Naive thymus-derived CD4-positive, alpha-beta T cell (primary cell): Measurements from ENCODE around the gene SLC39A11. TPM values are rescaled to one million over a fixed set of nuclear protein-coding genes. Genes with fewer than 3 reads are reported as not detected.

Source experiments
- ATAC-seq: fragments of 150-1000 bp; cut with Tn5 transposase; 2 replicates; pipeline ENCODE4 v1.10.0; 2021; ENCODE audit warnings: mild to moderate bottlenecking, moderate library complexity
- CTCF ChIA-PET: fragments of 350-600 bp; sonication (Branson Sonifier 250); formaldehyde crosslinking; loops from one replicate; lab custom pipeline; 2021; ENCODE audit warnings: antibody characterized with exemption; lab: Charles Lee
- POLR2A ChIA-PET: fragments of 350-600 bp; sonication (Branson Sonifier 250); formaldehyde crosslinking; loops from one replicate; lab custom pipeline; 2021; ENCODE audit warnings: antibody characterized with exemption, inconsistent platforms; lab: Charles Lee
- DNase-seq, 9 donors: peaks; one replicate each; pipeline versions ENCODE4 v3.0.0 to v3.0.0-alpha.2; 2020 to 2022; ENCODE audit warnings: mixed read lengths in 1 of 9
- H3K27ac ChIP-seq: one replicate; pipeline ENCODE4 v1.7.0; 2013; ENCODE audit warnings: mild to moderate bottlenecking, low read depth, low read length, moderate library complexity
- H3K27me3 ChIP-seq, 2 donors: one replicate each; pipeline ENCODE4 v1.7.0; 2013; ENCODE audit warnings: low read length in 2 of 2, mild to moderate bottlenecking in 2 of 2, moderate library complexity in 2 of 2; ENCODE audit not compliant: control insufficient read depth in 2 of 2, insufficient read depth in 2 of 2
- H3K36me3 ChIP-seq, 3 experiments: 1 replicate in 2 of 3; 2 replicates in 1 of 3; pipeline ENCODE4 v1.7.0; 2013; ENCODE audit warnings: low read length in 3 of 3, mild to moderate bottlenecking in 3 of 3, moderate library complexity in 1 of 3; ENCODE audit not compliant: insufficient read depth in 3 of 3, control insufficient read depth in 2 of 3
- H3K4me1 ChIP-seq, 2 donors: one replicate each; pipeline ENCODE4 v1.7.0; 2013; ENCODE audit warnings: low read length in 2 of 2, mild to moderate bottlenecking in 2 of 2, moderate library complexity in 1 of 2; ENCODE audit not compliant: control insufficient read depth in 2 of 2, insufficient read depth in 2 of 2
- H3K4me3 ChIP-seq: 2 replicates; pipeline ENCODE4 v1.7.0; 2013; ENCODE audit warnings: mild to moderate bottlenecking, low read length
- H3K9me3 ChIP-seq, 3 experiments: 1 replicate in 2 of 3; 2 replicates in 1 of 3; pipeline ENCODE4 v1.7.0; 2013; ENCODE audit warnings: low read length in 3 of 3; ENCODE audit not compliant: control insufficient read depth in 2 of 3
- H3K27ac Mint-ChIP-seq, 9 donors: one replicate each; pipeline ENCODE4 v1.8.0; 2020 to 2022; ENCODE audit warnings: mixed read lengths in 9 of 9, mild to moderate bottlenecking in 8 of 9, moderate library complexity in 5 of 9, inconsistent platforms in 2 of 9
- H3K27me3 Mint-ChIP-seq, 5 donors: one replicate each; pipeline ENCODE4 v1.8.0; 2021 to 2022; ENCODE audit warnings: mixed read lengths in 5 of 5, mild to moderate bottlenecking in 1 of 5
- H3K36me3 Mint-ChIP-seq, 5 donors: one replicate each; pipeline ENCODE4 v1.8.0; 2020 to 2022; ENCODE audit warnings: mixed read lengths in 5 of 5, mild to moderate bottlenecking in 3 of 5, inconsistent platforms in 1 of 5
- H3K4me1 Mint-ChIP-seq, 7 donors: one replicate each; pipeline ENCODE4 v1.8.0; 2020 to 2022; ENCODE audit warnings: mixed read lengths in 7 of 7, mild to moderate bottlenecking in 3 of 7, inconsistent platforms in 1 of 7
- H3K4me3 Mint-ChIP-seq, 10 donors: one replicate each; pipeline ENCODE4 v1.8.0; 2020 to 2022; ENCODE audit warnings: mild to moderate bottlenecking in 10 of 10, mixed read lengths in 10 of 10, moderate library complexity in 6 of 10, inconsistent platforms in 2 of 10
- H3K9me3 Mint-ChIP-seq, 11 donors: one replicate each; pipeline ENCODE4 v1.8.0; 2020 to 2022; ENCODE audit warnings: mixed read lengths in 11 of 11, mild to moderate bottlenecking in 4 of 11, inconsistent platforms in 1 of 11, moderate library complexity in 1 of 11
- intact Hi-C, 2 donors: fragments of 100-400 bp; cut with micrococcal nuclease; formaldehyde crosslinking; loops; one replicate each; pipeline ENCODE4 v1.15.1; 2023
- polyA plus RNA-seq, 2 donors: library from polyadenylated mRNA; unstranded; fragments of 300-500 nt; fragmentation: Illumina TruSeq; gene quantifications; one replicate each; pipeline ENCODE4 v1.2.3, GENCODE V29; 2021
- total RNA-seq, 6 experiments: library from RNA in 5 of 6; stranded (reverse) in 5 of 6; gene quantifications; 1 replicate in 5 of 6; 2 replicates in 1 of 6; pipeline ENCODE4 v1.2.3 and lab custom pipeline; 2021 to 2026

SLC39A11 gene, protein sequence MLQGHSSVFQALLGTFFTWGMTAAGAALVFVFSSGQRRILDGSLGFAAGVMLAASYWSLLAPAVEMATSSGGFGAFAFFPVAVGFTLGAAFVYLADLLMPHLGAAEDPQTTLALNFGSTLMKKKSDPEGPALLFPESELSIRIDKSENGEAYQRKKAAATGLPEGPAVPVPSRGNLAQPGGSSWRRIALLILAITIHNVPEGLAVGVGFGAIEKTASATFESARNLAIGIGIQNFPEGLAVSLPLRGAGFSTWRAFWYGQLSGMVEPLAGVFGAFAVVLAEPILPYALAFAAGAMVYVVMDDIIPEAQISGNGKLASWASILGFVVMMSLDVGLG
- total RNA-seq (10 to 100 TPM; 16.9 to 36.7 (median 21.6) TPM), polyA plus RNA-seq (10 to 100 TPM in 1 of 2 donors, 1 to 10 TPM in 1; 8.5 to 10.2 TPM), total RNA-seq (lab: John Stamatoyannopoulos, UW) (8.5 reads per million, percentile 33 among the genes with 10 or more reads in this experiment)

DNA sequence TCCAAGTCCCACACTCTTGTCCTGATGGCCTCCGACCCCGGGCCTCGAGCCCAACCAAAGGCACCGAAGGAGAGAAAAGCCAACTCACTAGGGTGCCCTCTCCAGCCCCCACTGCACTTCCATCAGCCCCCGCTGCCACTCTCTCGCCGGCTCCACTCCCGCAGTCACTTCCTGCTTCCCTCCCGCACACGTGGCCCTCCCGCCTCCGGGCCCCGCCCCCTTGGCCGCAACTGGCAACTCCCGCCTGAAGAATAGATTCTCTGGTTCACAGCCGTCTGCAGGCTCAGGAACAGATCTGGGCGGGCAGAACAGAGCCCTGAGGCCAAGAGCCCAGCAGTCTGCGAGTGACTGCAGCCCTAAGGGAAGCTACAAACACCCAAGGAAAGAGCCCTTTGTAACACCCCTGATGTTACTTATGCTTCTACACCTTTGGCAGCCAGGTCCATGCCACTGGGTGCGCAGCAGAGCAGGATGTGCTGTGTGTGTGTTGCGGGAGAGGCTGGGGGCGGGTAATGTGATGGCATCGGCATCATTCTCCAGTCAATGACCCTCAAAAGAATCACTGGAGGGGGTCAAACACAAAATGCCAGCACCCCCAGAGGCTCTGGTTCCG is at the start of gene SLC39A11:
Gene SLC39A11 (minus strand): TSS at position 166 of the 613 bp plus-strand sequence. CDS start 3,924 bp downstream, outside the sequence.
- CTCF ChIA-PET, result interaction anchor here (0.7 to 1.1 kb wide), 2 partner anchors 140 to 367 kb away, joined by 3 to 5 read pairs; no protein-coding TSS in a partner anchor
- no peaks in the 10 kb centered on the region for H3K9me3 Mint-ChIP-seq

DNA sequence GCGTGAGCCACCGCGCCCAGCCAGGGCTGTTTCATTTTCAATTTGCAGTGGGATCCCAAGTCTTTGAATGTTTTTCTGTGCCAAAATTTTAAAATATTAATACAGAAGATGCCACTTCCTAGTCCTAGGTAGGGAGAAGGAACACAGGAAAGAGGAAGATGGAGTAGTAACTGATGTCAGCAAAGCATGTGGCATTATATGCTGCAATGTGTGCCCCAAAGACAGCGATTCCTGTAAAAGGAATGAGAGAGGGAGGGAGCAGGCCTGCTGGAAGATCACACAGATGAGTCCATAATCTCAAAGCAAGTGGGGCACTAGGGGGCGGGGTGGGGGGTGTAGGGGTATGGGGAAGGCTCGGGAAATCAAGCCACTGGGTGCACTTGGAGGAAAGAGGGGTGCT is 48.9 kb upstream of the SLC39A11 start:
- Histone ChIP-seq H3K4me1 (peaks cover 11 to 12% of the 10 kb centered on the region in 2 donors), H3K4me3 (no peak overlapping the region)

More for the DNA sequence above, at the start of gene SLC39A11:
- Mint-ChIP-seq H3K4me3 (peak within 1 kb of the TSS; percentile 90 to 100 (median 96)), H3K36me3 (peaks cover 0 to 16% (median under 1%) of the 10 kb centered on the region in 5 donors), H3K27me3 (peaks cover 0 to 13% (median 0%) of the 10 kb centered on the region in 5 donors), H3K27ac (peak within 1 kb of the TSS; percentile 87 to 99 (median 93)), H3K4me1 (peaks cover 0 to 40% (median 32%) of the 10 kb centered on the region in 7 donors)
- Histone ChIP-seq H3K4me3 (peak within 1 kb of the TSS; percentile 69), H3K27me3 (no peaks in the 10 kb centered on the region), H3K4me1 (peaks cover 7 to 20% of the 10 kb centered on the region in 2 donors), H3K27ac (peak within 1 kb of the TSS; percentile 63), H3K9me3 (no peaks in the 10 kb centered on the region), H3K36me3 (peaks cover 0 to 6% (median 0%) of the 10 kb centered on the region in 3 experiments)
- ATAC-seq (peak; percentile 99), DNase-seq (peak; percentile 77 to 92 (median 85))
- intact Hi-C loops, result loop anchor here (1.0 to 5.0 kb wide), 7 partner anchors 100 to 500 kb away; partner anchors contain the start of genes CDC42EP4 (in 2 of the 2) and COG1 (in 2 of the 2)
- POLR2A ChIA-PET, result interaction anchor here (0.9 to 1.4 kb wide), 2 partner anchors 100 to 366 kb away, joined by 3 read pairs; partner anchors contain the start of gene COG1

GRCh38 chr17:73140566-73140965 is 48.1 kb upstream of the SLC39A11 start:
- ChIA-PET CTCF (no interaction called here), POLR2A (interaction anchor here (0.5 kb wide), 1 partner anchor 9 kb away, joined by 3 read pairs; no protein-coding TSS in a partner anchor)
- Mint-ChIP-seq H3K27ac (peak overlapping the region in 1 of 9 donors; percentile 53), H3K4me1 (peaks cover 14 to 18% (median 16%) of the 10 kb centered on the region in 7 donors), H3K9me3 (peaks cover 0 to 16% (median 7%) of the 10 kb centered on the region in 11 donors), H3K4me3 (no peak overlapping the region), H3K36me3 (peaks cover 0 to 10% (median 2%) of the 10 kb centered on the region in 5 donors), H3K27me3 (peaks cover 0 to 7% (median 0%) of the 10 kb centered on the region in 5 donors)
- Histone ChIP-seq H3K27me3 (no peaks in the 10 kb centered on the region), H3K4me1 (peaks cover 11 to 12% of the 10 kb centered on the region in 2 donors), H3K36me3 (no peaks in the 10 kb centered on the region), H3K9me3 (peaks cover 0 to 8% (median 0%) of the 10 kb centered on the region in 3 experiments), H3K4me3 (no peak overlapping the region), H3K27ac (no peak overlapping the region)
- ATAC-seq (no peak), DNase-seq (no peak)
- intact Hi-C loops, result no loop called here

More for the DNA sequence above, 48.9 kb upstream of the SLC39A11 start:
- H3K9me3 ChIP-seq, result peaks cover 0 to 13% (median 0%) of the 10 kb centered on the region in 3 experiments
- ChIA-PET CTCF (no interaction called here), POLR2A (no interaction called here)
- H3K27ac ChIP-seq, result no peak overlapping the region
- intact Hi-C loops, result no loop called here
- no peaks in the 10 kb centered on the region for H3K27me3 ChIP-seq
- H3K36me3 Mint-ChIP-seq, result peaks cover 0 to 14% (median 4%) of the 10 kb centered on the region in 5 donors
- peaks cover 14 to 18% (median 16%) of the 10 kb centered on the region in 7 donors for H3K4me1 Mint-ChIP-seq
- peak overlapping the region in 1 of 9 donors; percentile 70 for H3K27ac Mint-ChIP-seq
- ATAC-seq (no peak), DNase-seq (no peak)
- peaks cover 0 to 7% (median 0%) of the 10 kb centered on the region in 5 donors for H3K27me3 Mint-ChIP-seq
- no peaks in the 10 kb centered on the region for H3K36me3 ChIP-seq
- H3K9me3 Mint-ChIP-seq, result peaks cover 0 to 25% (median 8%) of the 10 kb centered on the region in 11 donors
- no peak overlapping the region for H3K4me3 Mint-ChIP-seq

- H3K36me3 Mint-ChIP-seq, result peaks cover 0 to 7% (median 0%) of the 10 kb centered on the region in 5 donors
Observed at GRCh38 chr17:73139296-73139695, 46.8 kb upstream of the SLC39A11 start.

GRCh38 chr17:73138541-73139138 is 46.2 kb upstream of the SLC39A11 start:
- Mint-ChIP-seq H3K27ac (no peak overlapping the region), H3K36me3 (peaks cover 0 to 3% (median 0%) of the 10 kb centered on the region in 5 donors), H3K4me3 (no peak overlapping the region), H3K9me3 (peaks cover 0 to 1% (median 0%) of the 10 kb centered on the region in 11 donors), H3K4me1 (peaks cover 10 to 12% (median 11%) of the 10 kb centered on the region in 7 donors), H3K27me3 (peaks cover 0 to 7% (median 0%) of the 10 kb centered on the region in 5 donors)
- H3K36me3 ChIP-seq, result no peaks in the 10 kb centered on the region
- ChIA-PET POLR2A (no interaction called here), CTCF (no interaction called here)
- H3K4me1 ChIP-seq, result peaks cover 8% of the 10 kb centered on the region in 2 donors
- no peak overlapping the region for H3K27ac ChIP-seq
- no peaks in the 10 kb centered on the region for H3K9me3 ChIP-seq
- no peak overlapping the region for H3K4me3 ChIP-seq
- intact Hi-C loops, result no loop called here
- no peak for DNase-seq
- no peaks in the 10 kb centered on the region for H3K27me3 ChIP-seq
- no peak for ATAC-seq

More at GRCh38 chr17:73139296-73139695, 46.8 kb upstream of the SLC39A11 start:
- no peak overlapping the region for H3K27ac ChIP-seq
- H3K4me1 ChIP-seq, result peaks cover 11 to 12% of the 10 kb centered on the region in 2 donors
- ATAC-seq (no peak), DNase-seq (no peak)
- no peaks in the 10 kb centered on the region for H3K9me3 ChIP-seq
- Mint-ChIP-seq H3K27me3 (peaks cover 0 to 7% (median 0%) of the 10 kb centered on the region in 5 donors), H3K9me3 (peaks cover 0 to 5% (median 3%) of the 10 kb centered on the region in 11 donors), H3K4me1 (peaks cover 14 to 18% (median 16%) of the 10 kb centered on the region in 7 donors), H3K4me3 (no peak overlapping the region), H3K27ac (no peak overlapping the region)
- intact Hi-C loops, result no loop called here
- ChIA-PET POLR2A (no interaction called here), CTCF (no interaction called here)
- no peak overlapping the region for H3K4me3 ChIP-seq
- no peaks in the 10 kb centered on the region for H3K27me3 ChIP-seq
- H3K36me3 ChIP-seq, result no peaks in the 10 kb centered on the region

- intact Hi-C loops, result no loop called here
- H3K4me3 Mint-ChIP-seq, result no peak overlapping the region
- ATAC-seq (no peak), DNase-seq (no peak)
- H3K4me1 Mint-ChIP-seq, result peaks cover 0 to 2% (median 0%) of the 10 kb centered on the region in 7 donors
- H3K36me3 ChIP-seq, result no peaks in the 10 kb centered on the region
- ChIA-PET POLR2A (no interaction called here), CTCF (no interaction called here)
- peaks cover 0 to 7% (median 0%) of the 10 kb centered on the region in 5 donors for H3K27me3 Mint-ChIP-seq
- no peak overlapping the region for H3K27ac ChIP-seq
- H3K4me1 ChIP-seq, result no peaks in the 10 kb centered on the region
- H3K36me3 Mint-ChIP-seq, result no peaks in the 10 kb centered on the region
- no peaks in the 10 kb centered on the region for H3K9me3 ChIP-seq
- no peak overlapping the region for H3K27ac Mint-ChIP-seq
- H3K4me3 ChIP-seq, result no peak overlapping the region
- no peaks in the 10 kb centered on the region for H3K27me3 ChIP-seq
- no peaks in the 10 kb centered on the region for H3K9me3 Mint-ChIP-seq
Observed at GRCh38 chr17:73137376-73137775, 44.9 kb upstream of the SLC39A11 start.
